Measurements from ENCODE around the gene STRIP1. TPM values are rescaled to one million over a fixed set of nuclear protein-coding genes. Genes with fewer than 3 reads are reported as not detected.
A peak's percentile ranks its signal among the peaks of the same experiment; 100 is the strongest.

STRIP1 gene
- 10 to 100 TPM; 15.1 to 31.3 (median 18.3) TPM for polyA plus RNA-seq
- long read RNA-seq, donor 1: 0 reads
- long read RNA-seq, donor 2: 0 reads
- long read RNA-seq, donor 3, partial matches to known transcripts: 0 of 2 reads
- long read RNA-seq, donor 3, other reads (novel, unspliced or antisense): 0 of 2 reads
- long read RNA-seq, donor 4: 0 reads
- long read RNA-seq, donor 5: 0 reads
- long read RNA-seq, donor 6, partial matches to known transcripts: 0 of 1 reads
- long read RNA-seq, donor 6, other reads (novel, unspliced or antisense): 0 of 1 reads
- long read RNA-seq, donor 7: 0 reads
- long read RNA-seq, donor 8: 0 reads
- long read RNA-seq, donor 9: 0 reads
- long read RNA-seq, donor 10, partial matches to known transcripts: 8 of 9 reads
- long read RNA-seq, donor 10, other reads (novel, unspliced or antisense): 0 of 9 reads

- H3K4me1 ChIP-seq (ENCODE audit: control insufficient read depth in 3 of 3, insufficient read depth in 2 of 3, low read depth in 1 of 3, low read length in 2 of 3): peaks cover 0 to 3% (median 0%) of the 10 kb centered on the region in 3 donors
- H3K36me3 ChIP-seq (ENCODE audit: control insufficient read depth in 3 of 3, insufficient read depth in 2 of 3, low read depth in 1 of 3, low read length in 3 of 3): peaks cover 4 to 17% (median 10%) of the 10 kb centered on the region in 3 donors
- peak within 1 kb of the TSS; percentile 72 to 99 (median 97) for H3K4me3 ChIP-seq (ENCODE audit: low read depth in 1 of 3, low read length in 3 of 3)
- 0 to 1% (median 0%) methylated on average over 54 to 66 of the region's 66 CpGs for WGBS, 3 donors
- no peaks in the 10 kb centered on the region for H3K9me3 ChIP-seq (ENCODE audit: control insufficient read depth in 2 of 2, insufficient read depth in 1 of 2, low read depth in 1 of 2, low read length in 1 of 2)
- FAIRE-seq: no peak
- H3K27ac ChIP-seq (ENCODE audit: low read depth in 1 of 3, low read length in 2 of 3): peak within 1 kb of the TSS; percentile 80 to 87 (median 84)
- DNase-seq: peak; percentile 98
- H3K27me3 ChIP-seq (ENCODE audit: control insufficient read depth in 3 of 3, insufficient read depth in 3 of 3, low read length in 3 of 3): no peaks in the 10 kb centered on the region
Observed at GRCh38 chr1:110034451-110035235, at the start of gene STRIP1. Gene STRIP1, plus strand, starts transcription at chr1:110034624. Its CDS starts 14 bp downstream, at chr1:110034638.

GRCh38 chr1:109985247-109986053 lies 49.0 kb upstream of the STRIP1 start:
- WGBS, 3 donors: 3 to 9% (median 5%) methylated on average over 17 to 22 of the region's 22 CpGs
- Histone ChIP-seq H3K4me1 (ENCODE audit: control insufficient read depth in 3 of 3, insufficient read depth in 2 of 3, low read depth in 1 of 3, low read length in 2 of 3) (peaks cover 5 to 26% (median 23%) of the 10 kb centered on the region in 3 donors), H3K27me3 (ENCODE audit: control insufficient read depth in 3 of 3, insufficient read depth in 3 of 3, low read length in 3 of 3) (no peaks in the 10 kb centered on the region), H3K4me3 (ENCODE audit: low read depth in 1 of 3, low read length in 3 of 3) (peak overlapping the region; percentile 84 to 100 (median 88)), H3K9me3 (ENCODE audit: control insufficient read depth in 2 of 2, insufficient read depth in 1 of 2, low read depth in 1 of 2, low read length in 1 of 2) (no peaks in the 10 kb centered on the region), H3K27ac (ENCODE audit: low read depth in 1 of 3, low read length in 2 of 3) (peak overlapping the region; percentile 89 to 99 (median 95)), H3K36me3 (ENCODE audit: control insufficient read depth in 3 of 3, insufficient read depth in 2 of 3, low read depth in 1 of 3, low read length in 3 of 3) (peaks cover 0 to 4% (median 2%) of the 10 kb centered on the region in 3 donors)
- DNase-seq (peak; percentile 51 to 77), FAIRE-seq (no peak)

GRCh38 chr1:109986054-109986444 lies 48.4 kb upstream of the STRIP1 start:
- DNase-seq (no peak), FAIRE-seq (no peak)
- Histone ChIP-seq H3K9me3 (ENCODE audit: control insufficient read depth in 2 of 2, insufficient read depth in 1 of 2, low read depth in 1 of 2, low read length in 1 of 2) (no peaks in the 10 kb centered on the region), H3K4me1 (ENCODE audit: control insufficient read depth in 3 of 3, insufficient read depth in 2 of 3, low read depth in 1 of 3, low read length in 2 of 3) (peaks cover 5 to 24% (median 24%) of the 10 kb centered on the region in 3 donors), H3K36me3 (ENCODE audit: control insufficient read depth in 3 of 3, insufficient read depth in 2 of 3, low read depth in 1 of 3, low read length in 3 of 3) (peaks cover 0 to 4% (median 2%) of the 10 kb centered on the region in 3 donors), H3K4me3 (ENCODE audit: low read depth in 1 of 3, low read length in 3 of 3) (peak overlapping the region in 2 of 3 donors; percentile 84 to 100), H3K27me3 (ENCODE audit: control insufficient read depth in 3 of 3, insufficient read depth in 3 of 3, low read length in 3 of 3) (no peaks in the 10 kb centered on the region), H3K27ac (ENCODE audit: low read depth in 1 of 3, low read length in 2 of 3) (peak overlapping the region in 2 of 3 donors; percentile 2 to 99)
- WGBS, 3 donors: 66 to 84% (median 72%) methylated on average over 3 of the region's 3 CpGs

GRCh38 chr1:109988349-109988914 lies 46.0 kb upstream of the STRIP1 start:
- Histone ChIP-seq H3K27ac (ENCODE audit: low read depth in 1 of 3, low read length in 2 of 3) (no peak overlapping the region), H3K36me3 (ENCODE audit: control insufficient read depth in 3 of 3, insufficient read depth in 2 of 3, low read depth in 1 of 3, low read length in 3 of 3) (peaks cover 0 to 9% (median 2%) of the 10 kb centered on the region in 3 donors), H3K27me3 (ENCODE audit: control insufficient read depth in 3 of 3, insufficient read depth in 3 of 3, low read length in 3 of 3) (no peaks in the 10 kb centered on the region), H3K4me3 (ENCODE audit: low read depth in 1 of 3, low read length in 3 of 3) (no peak overlapping the region), H3K9me3 (ENCODE audit: control insufficient read depth in 2 of 2, insufficient read depth in 1 of 2, low read depth in 1 of 2, low read length in 1 of 2) (no peaks in the 10 kb centered on the region), H3K4me1 (ENCODE audit: control insufficient read depth in 3 of 3, insufficient read depth in 2 of 3, low read depth in 1 of 3, low read length in 2 of 3) (peaks cover 9 to 24% (median 24%) of the 10 kb centered on the region in 3 donors)
- 89 to 95% (median 89%) methylated on average over 3 of the region's 3 CpGs for WGBS, 3 donors
- FAIRE-seq: no peak
- DNase-seq: no peak

- Histone ChIP-seq H3K27me3 (ENCODE audit: control insufficient read depth in 3 of 3, insufficient read depth in 3 of 3, low read length in 3 of 3) (no peaks in the 10 kb centered on the region), H3K36me3 (ENCODE audit: control insufficient read depth in 3 of 3, insufficient read depth in 2 of 3, low read depth in 1 of 3, low read length in 3 of 3) (peaks cover 0 to 9% (median 6%) of the 10 kb centered on the region in 3 donors), H3K4me1 (ENCODE audit: control insufficient read depth in 3 of 3, insufficient read depth in 2 of 3, low read depth in 1 of 3, low read length in 2 of 3) (peaks cover 9 to 26% (median 18%) of the 10 kb centered on the region in 3 donors), H3K4me3 (ENCODE audit: low read depth in 1 of 3, low read length in 3 of 3) (no peak overlapping the region), H3K27ac (ENCODE audit: low read depth in 1 of 3, low read length in 2 of 3) (no peak overlapping the region), H3K9me3 (ENCODE audit: control insufficient read depth in 2 of 2, insufficient read depth in 1 of 2, low read depth in 1 of 2, low read length in 1 of 2) (no peaks in the 10 kb centered on the region)
- DNase-seq (no peak), FAIRE-seq (no peak)
- 62 to 75% (median 64%) methylated on average over 9 of the region's 9 CpGs for WGBS, 3 donors
Observed at GRCh38 chr1:109989506-109990301, 44.7 kb upstream of the STRIP1 start.

GRCh38 chr1:109990302-109990653 lies 44.1 kb upstream of the STRIP1 start:
- no peak overlapping the region for H3K4me3 ChIP-seq (ENCODE audit: low read depth in 1 of 3, low read length in 3 of 3)
- peaks cover 3 to 9% (median 6%) of the 10 kb centered on the region in 3 donors for H3K36me3 ChIP-seq (ENCODE audit: control insufficient read depth in 3 of 3, insufficient read depth in 2 of 3, low read depth in 1 of 3, low read length in 3 of 3)
- peaks cover 9 to 31% (median 18%) of the 10 kb centered on the region in 3 donors for H3K4me1 ChIP-seq (ENCODE audit: control insufficient read depth in 3 of 3, insufficient read depth in 2 of 3, low read depth in 1 of 3, low read length in 2 of 3)
- 84 to 91% (median 89%) methylated on average over 2 of the region's 2 CpGs for WGBS, 3 donors
- H3K27ac ChIP-seq (ENCODE audit: low read depth in 1 of 3, low read length in 2 of 3): no peak overlapping the region
- FAIRE-seq (no peak), DNase-seq (no peak)
- no peaks in the 10 kb centered on the region for H3K9me3 ChIP-seq (ENCODE audit: control insufficient read depth in 2 of 2, insufficient read depth in 1 of 2, low read depth in 1 of 2, low read length in 1 of 2)
- no peaks in the 10 kb centered on the region for H3K27me3 ChIP-seq (ENCODE audit: control insufficient read depth in 3 of 3, insufficient read depth in 3 of 3, low read length in 3 of 3)

GRCh38 chr1:109991400-109991925 lies 43.0 kb upstream of the STRIP1 start:
- H3K36me3 ChIP-seq (ENCODE audit: control insufficient read depth in 3 of 3, insufficient read depth in 2 of 3, low read depth in 1 of 3, low read length in 3 of 3): peaks cover 3 to 12% (median 12%) of the 10 kb centered on the region in 3 donors
- no peak for FAIRE-seq
- DNase-seq: no peak
- H3K9me3 ChIP-seq (ENCODE audit: control insufficient read depth in 2 of 2, insufficient read depth in 1 of 2, low read depth in 1 of 2, low read length in 1 of 2): no peaks in the 10 kb centered on the region
- no peak overlapping the region for H3K4me3 ChIP-seq (ENCODE audit: low read depth in 1 of 3, low read length in 3 of 3)
- H3K27ac ChIP-seq (ENCODE audit: low read depth in 1 of 3, low read length in 2 of 3): no peak overlapping the region
- no peaks in the 10 kb centered on the region for H3K27me3 ChIP-seq (ENCODE audit: control insufficient read depth in 3 of 3, insufficient read depth in 3 of 3, low read length in 3 of 3)
- WGBS, 3 donors: 91 to 93% (median 92%) methylated on average over 5 of the region's 5 CpGs
- H3K4me1 ChIP-seq (ENCODE audit: control insufficient read depth in 3 of 3, insufficient read depth in 2 of 3, low read depth in 1 of 3, low read length in 2 of 3): peaks cover 9 to 26% (median 9%) of the 10 kb centered on the region in 3 donors

All from small intestine (tissue), 16 donors.